SK-N-SH (cell line): ENCODE measurements around the gene HIF1AN. TPM values are rescaled to one million over a fixed set of nuclear protein-coding genes. Genes with fewer than 3 reads are reported as not detected.

Experiments used
- CTCF ChIA-PET: fragments of 300-600, 350-600 bp; formaldehyde crosslinking; extraction: SDS; loops from one replicate; lab custom pipeline; 2021; lab: Yijun Ruan, JAX
- POLR2A ChIA-PET: fragments of 350-600 bp; sonication (Branson Sonifier 250); formaldehyde crosslinking; extraction: SDS; loops from one replicate; lab custom pipeline; 2020; ENCODE audit warnings: antibody characterized with exemption, inconsistent platforms; lab: Yijun Ruan, JAX
- DNase-seq: peaks from one replicate; pipeline ENCODE4 v3.0.0; 2012
- H2AFZ ChIP-seq: fragments of 200-600 bp; sonication (generic); 2 replicates; pipeline ENCODE4 v1.8.1; 2016; ENCODE audit warnings: antibody characterized with exemption, mild to moderate bottlenecking, low read depth
- H3F3A ChIP-seq: fragments of 200-600 bp; sonication (generic); replicated peaks from 2 replicates; pipeline ENCODE3; 2016; ENCODE audit warnings: antibody characterized with exemption, mild to moderate bottlenecking; ENCODE audit not compliant: insufficient read depth
- H3K27ac ChIP-seq, 2 experiments: fragments of 200-500 bp in 1 of 2; fragments of 200-600 bp in 1 of 2; sonication (Bioruptor generic) in 1 of 2; sonication (generic), shearing (Covaris generic) in 1 of 2; 2 replicates each; pipeline versions ENCODE4 v1.5.1 to v1.6.1; 2014 to 2016; ENCODE audit warnings: low read depth in 2 of 2, inconsistent platforms in 1 of 2, low read length in 1 of 2, mild to moderate bottlenecking in 1 of 2, mixed read lengths in 1 of 2
- H3K27me3 ChIP-seq: fragments of 200-600 bp; sonication (generic), shearing (Covaris generic); 2 replicates; pipeline ENCODE4 v1.6.1; 2016; ENCODE audit warnings: mixed run types; ENCODE audit not compliant: insufficient read depth
- H3K36me3 ChIP-seq, 2 experiments: fragments of 200-500 bp in 1 of 2; fragments of 200-600 bp in 1 of 2; sonication (Bioruptor generic) in 1 of 2; sonication (generic) in 1 of 2; replicated peaks in 1 of 2; 2 replicates each; pipeline versions ENCODE3 to v1.5.1; 2014 to 2016; ENCODE audit warnings: low read length in 1 of 2, mild to moderate bottlenecking in 1 of 2; ENCODE audit not compliant: insufficient read depth in 2 of 2, control insufficient read depth in 1 of 2
- H3K4me1 ChIP-seq, 2 experiments: fragments of 200-500 bp in 1 of 2; fragments of 200-600 bp in 1 of 2; sonication (Bioruptor generic) in 1 of 2; sonication (generic), shearing (Covaris generic) in 1 of 2; 2 replicates each; pipeline versions ENCODE4 v1.5.1 to v1.6.1; 2014 to 2016; ENCODE audit warnings: low read depth in 1 of 2, low read length in 1 of 2, mixed run types in 1 of 2; ENCODE audit not compliant: insufficient read depth in 2 of 2, control insufficient read depth in 1 of 2
- H3K4me2 ChIP-seq: fragments of 200-600 bp; sonication (generic), shearing (Covaris generic); 2 replicates; pipeline ENCODE4 v1.6.1; 2017; ENCODE audit warnings: mixed run types
- H3K4me3 ChIP-seq, 2 experiments: fragments of 200-500 bp in 1 of 2; fragments of 200-600 bp in 1 of 2; sonication (Bioruptor generic) in 1 of 2; sonication (generic), shearing (Covaris generic) in 1 of 2; 2 replicates each; pipeline versions ENCODE4 v1.5.1 to v1.8.1; 2014 to 2016; ENCODE audit warnings: low read depth in 2 of 2, inconsistent platforms in 1 of 2, low read length in 1 of 2, mild to moderate bottlenecking in 1 of 2, mixed read lengths in 1 of 2, moderate library complexity in 1 of 2
- H3K79me2 ChIP-seq: fragments of 200-600 bp; sonication (generic); 2 replicates; pipeline ENCODE4 v1.8.1; 2017; ENCODE audit warnings: mild to moderate bottlenecking; ENCODE audit not compliant: insufficient read depth
- H3K9ac ChIP-seq: fragments of 200-600 bp; sonication (generic); 2 replicates; pipeline ENCODE4 v1.6.1; 2017; ENCODE audit warnings: mixed run types
- H3K9me2 ChIP-seq: fragments of 200-600 bp; sonication (generic); 2 replicates; pipeline ENCODE4 v1.6.1; 2017; ENCODE audit warnings: mixed run types
- H3K9me3 ChIP-seq: fragments of 200-600 bp; sonication (generic); 2 replicates; pipeline ENCODE4 v1.6.1; 2017; ENCODE audit warnings: mixed run types, mild to moderate bottlenecking, moderate library complexity
- H4K20me1 ChIP-seq: fragments of 200-600 bp; sonication (generic); 2 replicates; pipeline ENCODE4 v1.6.1; 2017; ENCODE audit warnings: mild to moderate bottlenecking, mixed run types; ENCODE audit not compliant: insufficient read depth
- ELF1 ChIP-seq: IDR thresholded peaks from 2 replicates; pipeline ENCODE4 v1.4.0; 2012
- EP300 ChIP-seq, 2 experiments: IDR thresholded peaks; 2 replicates each; pipeline versions ENCODE4 v1.4.0 to v1.6.1; 2012; ENCODE audit warnings: borderline replicate concordance in 1 of 2, low read depth in 1 of 2, low read length in 1 of 2
- FOSL2 ChIP-seq: IDR thresholded peaks from 2 replicates; pipeline ENCODE4 v1.4.0; 2012; ENCODE audit warnings: low read depth, mild to moderate bottlenecking, moderate library complexity, borderline replicate concordance
- FOXJ3 ChIP-seq: sonication (generic); formaldehyde crosslinking; IDR thresholded peaks from 2 replicates; pipeline ENCODE4 v1.5.1; 2020; ENCODE audit warnings: mild to moderate bottlenecking, missing genetic modification reagents
- FOXM1 ChIP-seq: IDR thresholded peaks from 2 replicates; pipeline ENCODE4 v1.4.0; 2012; ENCODE audit warnings: low read depth, mild to moderate bottlenecking
- GABPA ChIP-seq: IDR thresholded peaks from 2 replicates; pipeline ENCODE4 v1.4.0; 2012; ENCODE audit warnings: low read depth, mild to moderate bottlenecking
- GATA2 ChIP-seq: sonication (generic); formaldehyde crosslinking; IDR thresholded peaks from 2 replicates; pipeline ENCODE4 v1.5.0; 2020; ENCODE audit warnings: mild to moderate bottlenecking, missing genetic modification reagents
- JUND ChIP-seq: IDR thresholded peaks from 2 replicates; pipeline ENCODE4 v1.4.0; 2012
- POLR2AphosphoS5 ChIP-seq: IDR thresholded peaks from 2 replicates; pipeline ENCODE4 v1.6.1; 2012; ENCODE audit warnings: low read depth, low read length
- RAD21 ChIP-seq: IDR thresholded peaks from 2 replicates; pipeline ENCODE4 v1.6.1; 2012; ENCODE audit warnings: mild to moderate bottlenecking, low read length
- RFX5 ChIP-seq: IDR thresholded peaks from 2 replicates; pipeline ENCODE4 v1.6.1; 2012; ENCODE audit warnings: mild to moderate bottlenecking, improper control_type of control experiment, low read length
- SIN3A ChIP-seq: IDR thresholded peaks from 2 replicates; pipeline ENCODE4 v1.6.1; 2012; ENCODE audit warnings: low read depth, mild to moderate bottlenecking, low read length, moderate library complexity, borderline replicate concordance
- SMC3 ChIP-seq: IDR thresholded peaks from 2 replicates; pipeline ENCODE4 v1.6.1; 2012; ENCODE audit warnings: low read depth, low read length, improper control_type of control experiment
- TCF12 ChIP-seq: IDR thresholded peaks from 2 replicates; pipeline ENCODE4 v1.4.0; 2012
- TEAD4 ChIP-seq: IDR thresholded peaks from 2 replicates; pipeline ENCODE4 v1.4.0; 2012; ENCODE audit warnings: mild to moderate bottlenecking, borderline replicate concordance; ENCODE audit not compliant: insufficient read depth
- WGBS: methylation state at CpG from one replicate; pipeline ENCODE4 v1.1.6; 2017; ENCODE audit warnings: low lambda C conversion rate; 5-methylcytosine and 5-hydroxymethylcytosine counted together
- polyA plus RNA-seq, 3 experiments: library from polyadenylated mRNA; depleted of rRNA; stranded (reverse); fragments of >200 nt; gene quantifications; 2 replicates each; pipeline ENCODE4 v1.2.3, GENCODE V29; 2012
- TF ChIP-seq, protein P1 (sequence below): IDR thresholded peaks from 2 replicates; pipeline ENCODE4 v1.4.0; 2012; ENCODE audit warnings: low read depth, borderline replicate concordance
- TF ChIP-seq, protein P2 (sequence below): IDR thresholded peaks from 2 replicates; pipeline ENCODE4 v1.6.1; 2012; ENCODE audit warnings: mild to moderate bottlenecking, low read depth, low read length, moderate library complexity
- TF ChIP-seq, protein P3 (sequence below): IDR thresholded peaks from 2 replicates; pipeline ENCODE4; 2012

The HIF1AN gene
- polyA plus RNA-seq, 1 of the 3 experiments (the other 2 are of a cell fraction): 8.1 TPM

DNA sequence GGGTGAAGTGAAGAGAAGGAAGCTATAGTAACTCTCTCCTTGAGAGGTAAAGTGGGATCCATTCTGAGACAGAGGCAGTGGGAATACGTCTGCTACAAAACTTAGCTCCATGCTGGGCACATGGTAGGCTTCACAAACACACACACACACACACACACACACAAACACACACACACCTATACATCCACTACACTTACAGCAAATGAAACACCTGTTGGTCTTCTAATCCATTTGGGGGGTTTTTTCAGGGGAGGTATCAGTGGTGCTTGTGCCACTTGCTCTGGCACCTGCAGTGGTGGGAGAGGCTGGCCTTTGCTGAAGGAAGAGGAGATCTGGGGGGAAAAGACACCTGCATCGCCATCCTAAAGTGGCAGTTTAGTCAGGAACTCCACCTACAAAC lies 30.6 kb upstream of the HIF1AN start:
- TF ChIP-seq GATA2 (CRISPR knock-in tag): no peak
- no peak for TF ChIP-seq FOXM1
- no peak for TF ChIP-seq RFX5
- no peak for TF ChIP-seq FOXJ3 (CRISPR knock-in tag)
- TF ChIP-seq GABPA: no peak
- TF ChIP-seq SMC3: no peak
- TF ChIP-seq, protein P1, sequence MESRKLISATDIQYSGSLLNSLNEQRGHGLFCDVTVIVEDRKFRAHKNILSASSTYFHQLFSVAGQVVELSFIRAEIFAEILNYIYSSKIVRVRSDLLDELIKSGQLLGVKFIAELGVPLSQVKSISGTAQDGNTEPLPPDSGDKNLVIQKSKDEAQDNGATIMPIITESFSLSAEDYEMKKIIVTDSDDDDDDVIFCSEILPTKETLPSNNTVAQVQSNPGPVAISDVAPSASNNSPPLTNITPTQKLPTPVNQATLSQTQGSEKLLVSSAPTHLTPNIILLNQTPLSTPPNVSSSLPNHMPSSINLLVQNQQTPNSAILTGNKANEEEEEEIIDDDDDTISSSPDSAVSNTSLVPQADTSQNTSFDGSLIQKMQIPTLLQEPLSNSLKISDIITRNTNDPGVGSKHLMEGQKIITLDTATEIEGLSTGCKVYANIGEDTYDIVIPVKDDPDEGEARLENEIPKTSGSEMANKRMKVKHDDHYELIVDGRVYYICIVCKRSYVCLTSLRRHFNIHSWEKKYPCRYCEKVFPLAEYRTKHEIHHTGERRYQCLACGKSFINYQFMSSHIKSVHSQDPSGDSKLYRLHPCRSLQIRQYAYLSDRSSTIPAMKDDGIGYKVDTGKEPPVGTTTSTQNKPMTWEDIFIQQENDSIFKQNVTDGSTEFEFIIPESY: no peak
- TF ChIP-seq, protein P2, sequence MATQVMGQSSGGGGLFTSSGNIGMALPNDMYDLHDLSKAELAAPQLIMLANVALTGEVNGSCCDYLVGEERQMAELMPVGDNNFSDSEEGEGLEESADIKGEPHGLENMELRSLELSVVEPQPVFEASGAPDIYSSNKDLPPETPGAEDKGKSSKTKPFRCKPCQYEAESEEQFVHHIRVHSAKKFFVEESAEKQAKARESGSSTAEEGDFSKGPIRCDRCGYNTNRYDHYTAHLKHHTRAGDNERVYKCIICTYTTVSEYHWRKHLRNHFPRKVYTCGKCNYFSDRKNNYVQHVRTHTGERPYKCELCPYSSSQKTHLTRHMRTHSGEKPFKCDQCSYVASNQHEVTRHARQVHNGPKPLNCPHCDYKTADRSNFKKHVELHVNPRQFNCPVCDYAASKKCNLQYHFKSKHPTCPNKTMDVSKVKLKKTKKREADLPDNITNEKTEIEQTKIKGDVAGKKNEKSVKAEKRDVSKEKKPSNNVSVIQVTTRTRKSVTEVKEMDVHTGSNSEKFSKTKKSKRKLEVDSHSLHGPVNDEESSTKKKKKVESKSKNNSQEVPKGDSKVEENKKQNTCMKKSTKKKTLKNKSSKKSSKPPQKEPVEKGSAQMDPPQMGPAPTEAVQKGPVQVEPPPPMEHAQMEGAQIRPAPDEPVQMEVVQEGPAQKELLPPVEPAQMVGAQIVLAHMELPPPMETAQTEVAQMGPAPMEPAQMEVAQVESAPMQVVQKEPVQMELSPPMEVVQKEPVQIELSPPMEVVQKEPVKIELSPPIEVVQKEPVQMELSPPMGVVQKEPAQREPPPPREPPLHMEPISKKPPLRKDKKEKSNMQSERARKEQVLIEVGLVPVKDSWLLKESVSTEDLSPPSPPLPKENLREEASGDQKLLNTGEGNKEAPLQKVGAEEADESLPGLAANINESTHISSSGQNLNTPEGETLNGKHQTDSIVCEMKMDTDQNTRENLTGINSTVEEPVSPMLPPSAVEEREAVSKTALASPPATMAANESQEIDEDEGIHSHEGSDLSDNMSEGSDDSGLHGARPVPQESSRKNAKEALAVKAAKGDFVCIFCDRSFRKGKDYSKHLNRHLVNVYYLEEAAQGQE: no peak
- TF ChIP-seq FOSL2: no peak
- Histone ChIP-seq H3K36me3 (peaks cover 0 to 6% of the 10 kb centered on the region in 2 experiments), H3F3A (no peaks in the 10 kb centered on the region), H3K4me2 (no peak overlapping the region), H2AFZ (no peak overlapping the region), H3K27ac (no peak overlapping the region), H3K9me2 (no peaks in the 10 kb centered on the region), H4K20me1 (no peaks in the 10 kb centered on the region), H3K4me3 (no peak overlapping the region), H3K9ac (no peak overlapping the region), H3K4me1 (peaks cover 0 to 22% of the 10 kb centered on the region in 2 experiments; a peak in 2 of 4 replicates), H3K79me2 (no peaks in the 10 kb centered on the region), H3K27me3 (no peaks in the 10 kb centered on the region), H3K9me3 (no peaks in the 10 kb centered on the region)
- POLR2A ChIA-PET: no interaction called here
- 100% methylated on average over 2 of the region's 2 CpGs for WGBS
- CTCF ChIA-PET: interaction anchor here (0.8 to 14.3 kb wide), 4 partner anchors 14 to 166 kb away, joined by 3 to 150 read pairs (median 129); partner anchors contain the start of gene SEC31B
- no peak for DNase-seq

DNA sequence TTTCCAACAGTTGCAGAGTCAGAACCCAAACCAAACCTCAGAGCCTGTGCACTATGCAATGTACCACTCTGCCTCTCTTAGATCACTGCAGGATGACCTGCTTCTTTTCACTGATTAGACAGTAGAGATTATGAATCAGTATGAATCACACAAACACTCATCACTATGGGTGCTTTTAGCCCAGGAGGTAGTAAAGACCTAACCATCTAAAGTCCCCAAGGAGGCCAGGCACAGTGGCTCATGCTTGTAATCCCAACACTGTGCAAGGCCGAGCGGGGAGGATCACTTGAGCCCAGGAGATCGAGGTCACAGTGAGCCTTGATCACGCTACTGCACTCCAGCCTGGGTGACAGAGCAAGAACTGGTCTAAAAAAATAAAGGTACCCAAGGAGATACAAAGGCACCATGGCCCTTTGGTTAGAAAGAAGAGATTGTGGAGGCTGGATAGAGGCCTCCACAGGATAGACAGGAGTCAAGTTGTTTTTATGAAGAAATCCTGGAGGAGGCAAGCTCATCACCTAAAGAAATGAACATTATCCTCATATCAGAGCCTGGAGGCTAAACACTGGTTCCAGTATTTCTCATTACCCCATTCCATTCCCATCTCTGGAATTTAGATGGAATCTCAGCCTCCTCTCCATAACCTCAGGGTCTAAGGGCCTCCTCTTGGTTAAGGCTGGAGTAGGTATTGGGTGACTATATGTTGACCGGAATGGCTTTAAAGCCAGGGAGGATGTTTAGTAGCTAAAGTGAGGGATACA lies 29.0 kb upstream of the HIF1AN start:
- CTCF ChIA-PET: interaction anchor here (0.9 to 14.3 kb wide), 11 partner anchors 7 to 203 kb away, joined by 3 to 150 read pairs (median 10); partner anchors contain the start of gene SEC31B
- no peak for DNase-seq
- Histone ChIP-seq H3K79me2 (no peaks in the 10 kb centered on the region), H3K4me1 (peaks cover 0 to 22% of the 10 kb centered on the region in 2 experiments; a peak in 2 of 4 replicates), H3K36me3 (peaks cover 0 to 3% of the 10 kb centered on the region in 2 experiments), H3K9ac (no peak overlapping the region), H4K20me1 (no peaks in the 10 kb centered on the region), H3K4me3 (no peak overlapping the region), H3K9me2 (no peaks in the 10 kb centered on the region), H2AFZ (no peak overlapping the region), H3K27me3 (no peaks in the 10 kb centered on the region), H3F3A (no peaks in the 10 kb centered on the region), H3K27ac (peak overlapping the region in 1 of 2 experiments; percentile 16; a peak in 1 of 4 replicates), H3K4me2 (no peak overlapping the region), H3K9me3 (no peaks in the 10 kb centered on the region)
- 75% methylated on average over 4 of the region's 5 CpGs for WGBS
- POLR2A ChIA-PET: no interaction called here
- no peak for TF ChIP-seq RFX5
- peak in 1 of 2 experiments; percentile 59; a peak in 1 of 4 replicates for TF ChIP-seq EP300 (IDR thresholded peaks at IDR 0.05; ENCODE audit: borderline replicate concordance in 1 of 2, low read depth in 1 of 2, low read length in 1 of 2)
- peak; percentile 99 for TF ChIP-seq FOSL2
- no peak for TF ChIP-seq ELF1
- no peak for TF ChIP-seq RAD21
- TF ChIP-seq, protein P3, sequence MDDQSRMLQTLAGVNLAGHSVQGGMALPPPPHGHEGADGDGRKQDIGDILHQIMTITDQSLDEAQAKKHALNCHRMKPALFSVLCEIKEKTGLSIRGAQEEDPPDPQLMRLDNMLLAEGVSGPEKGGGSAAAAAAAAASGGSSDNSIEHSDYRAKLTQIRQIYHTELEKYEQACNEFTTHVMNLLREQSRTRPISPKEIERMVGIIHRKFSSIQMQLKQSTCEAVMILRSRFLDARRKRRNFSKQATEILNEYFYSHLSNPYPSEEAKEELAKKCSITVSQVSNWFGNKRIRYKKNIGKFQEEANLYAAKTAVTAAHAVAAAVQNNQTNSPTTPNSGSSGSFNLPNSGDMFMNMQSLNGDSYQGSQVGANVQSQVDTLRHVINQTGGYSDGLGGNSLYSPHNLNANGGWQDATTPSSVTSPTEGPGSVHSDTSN: peak; percentile 81
- peak; percentile 59; the same call in 1 of the 2 replicates for TF ChIP-seq POLR2AphosphoS5
- TF ChIP-seq SIN3A: no peak
- TF ChIP-seq TCF12: peak; percentile 90
- TF ChIP-seq TEAD4: no peak
- TF ChIP-seq, protein P1: no peak
- peak; percentile 85 for TF ChIP-seq JUND
